CD8-positive, alpha-beta memory T cell (primary cell): Measurements from ENCODE around the gene CCL17. TPM values are rescaled to one million over a fixed set of nuclear protein-coding genes. Genes with fewer than 3 reads are reported as not detected.

Experiments
- CTCF ChIA-PET: fragments of 350-600 bp; sonication (Branson Sonifier 250); formaldehyde crosslinking; loops from one replicate; lab custom pipeline; 2021; ENCODE audit warnings: antibody characterized with exemption; lab: Charles Lee
- POLR2A ChIA-PET: fragments of 350-600 bp; sonication (Branson Sonifier 250); formaldehyde crosslinking; loops from one replicate; lab custom pipeline; 2021; ENCODE audit warnings: antibody characterized with exemption; lab: Charles Lee
- DNase-seq, 5 donors: peaks; one replicate each; pipeline versions ENCODE4 v3.0.0 to v3.0.0-alpha.2; 2020 to 2022; ENCODE audit warnings: mixed read lengths in 1 of 5
- H3K27ac ChIP-seq: one replicate; pipeline ENCODE4 v1.7.0; 2013; ENCODE audit warnings: low read depth, mild to moderate bottlenecking, low read length, moderate library complexity
- H3K27me3 ChIP-seq: 2 replicates; pipeline ENCODE4 v1.7.0; 2013; ENCODE audit warnings: low read length, mild to moderate bottlenecking; ENCODE audit not compliant: insufficient read depth, poor library complexity, severe bottlenecking
- H3K36me3 ChIP-seq: 2 replicates; pipeline ENCODE4 v1.7.0; 2013; ENCODE audit warnings: mild to moderate bottlenecking, low read length, moderate library complexity; ENCODE audit not compliant: insufficient read depth
- H3K4me1 ChIP-seq: 2 replicates; pipeline ENCODE4 v1.7.0; 2013; ENCODE audit warnings: mild to moderate bottlenecking, low read length, moderate library complexity; ENCODE audit not compliant: insufficient read depth
- H3K4me3 ChIP-seq: 2 replicates; pipeline ENCODE4 v1.7.0; 2013; ENCODE audit warnings: mild to moderate bottlenecking, low read length
- H3K9me3 ChIP-seq: 2 replicates; pipeline ENCODE4 v1.7.0; 2013; ENCODE audit warnings: mild to moderate bottlenecking, low read length
- H3K27ac Mint-ChIP-seq, 8 donors: one replicate each; pipeline ENCODE4 v1.8.0; 2020 to 2021; ENCODE audit warnings: mixed read lengths in 8 of 8, mild to moderate bottlenecking in 6 of 8, inconsistent platforms in 3 of 8, moderate library complexity in 3 of 8
- H3K27me3 Mint-ChIP-seq, 2 donors: one replicate each; pipeline ENCODE4 v1.8.0; 2020 to 2021; ENCODE audit warnings: mixed read lengths in 2 of 2, mild to moderate bottlenecking in 1 of 2, moderate library complexity in 1 of 2
- H3K36me3 Mint-ChIP-seq, 3 donors: one replicate each; pipeline ENCODE4 v1.8.0; 2020 to 2021; ENCODE audit warnings: mixed read lengths in 3 of 3, inconsistent platforms in 1 of 3, mild to moderate bottlenecking in 1 of 3
- H3K4me1 Mint-ChIP-seq, 3 donors: one replicate each; pipeline ENCODE4 v1.8.0; 2020 to 2021; ENCODE audit warnings: mixed read lengths in 3 of 3, inconsistent platforms in 1 of 3, mild to moderate bottlenecking in 1 of 3
- H3K4me3 Mint-ChIP-seq, 7 donors: one replicate each; pipeline ENCODE4 v1.8.0; 2020 to 2021; ENCODE audit warnings: mixed read lengths in 7 of 7, mild to moderate bottlenecking in 6 of 7, moderate library complexity in 4 of 7, inconsistent platforms in 2 of 7
- H3K9me3 Mint-ChIP-seq, 5 donors: one replicate each; pipeline ENCODE4 v1.8.0; 2020 to 2022; ENCODE audit warnings: mixed read lengths in 5 of 5, mild to moderate bottlenecking in 3 of 5, moderate library complexity in 2 of 5, inconsistent platforms in 1 of 5
- polyA plus RNA-seq: library from polyadenylated mRNA; unstranded; fragments of 300-500 nt; fragmentation: Illumina TruSeq; gene quantifications from one replicate; pipeline ENCODE4 v1.2.3, GENCODE V29; 2021
- total RNA-seq, 2 experiments: library from RNA; stranded (reverse); gene quantifications; one replicate each; pipeline ENCODE4 v1.2.3, GENCODE V29; 2021

CCL17 gene
- total and polyA plus RNA-seq, 3 experiments from 2014 or later, result 18.6 to 18.9 TPM; not detected in 1

DNA sequence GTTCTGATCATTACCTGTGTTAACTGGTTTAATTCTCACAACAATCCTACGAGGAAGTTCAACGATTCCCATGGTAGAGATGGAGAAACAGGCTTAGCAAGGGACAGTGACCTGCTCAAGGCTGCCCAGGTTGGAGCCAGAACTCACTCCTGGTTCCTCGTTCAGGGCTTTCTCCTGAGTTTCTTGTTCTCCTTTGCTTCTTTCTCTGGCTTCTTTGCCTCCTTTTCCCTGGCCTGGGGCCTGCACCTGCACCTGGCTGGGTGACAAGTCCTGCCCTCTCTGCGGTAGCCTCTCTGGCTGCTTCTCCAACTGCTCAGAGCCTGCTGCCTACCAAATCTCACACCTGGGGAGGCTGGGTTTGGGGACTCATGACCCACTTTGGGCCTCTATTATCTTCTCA is 43.2 kb upstream of the CCL17 start:
- H3K4me3 Mint-ChIP-seq, result no peak overlapping the region
- ChIA-PET CTCF (interaction anchor here (0.9 kb wide), 1 partner anchor 10 kb away, joined by 3 read pairs; no protein-coding TSS in a partner anchor), POLR2A (no interaction called here)
- no peaks in the 10 kb centered on the region for H3K4me1 ChIP-seq
- H3K9me3 Mint-ChIP-seq, result no peaks in the 10 kb centered on the region
- no peaks in the 10 kb centered on the region for H3K4me1 Mint-ChIP-seq
- no peak for DNase-seq
- H3K27ac Mint-ChIP-seq, result peak overlapping the region in 1 of 8 donors; percentile 3
- no peak overlapping the region for H3K27ac ChIP-seq
- H3K36me3 Mint-ChIP-seq, result peaks cover 0 to 2% (median 0%) of the 10 kb centered on the region in 3 donors
- H3K27me3 ChIP-seq, result no peaks in the 10 kb centered on the region
- no peaks in the 10 kb centered on the region for H3K9me3 ChIP-seq
- H3K27me3 Mint-ChIP-seq, result peaks cover 2 to 13% of the 10 kb centered on the region in 2 donors
- H3K4me3 ChIP-seq, result no peak overlapping the region
- no peaks in the 10 kb centered on the region for H3K36me3 ChIP-seq

DNA sequence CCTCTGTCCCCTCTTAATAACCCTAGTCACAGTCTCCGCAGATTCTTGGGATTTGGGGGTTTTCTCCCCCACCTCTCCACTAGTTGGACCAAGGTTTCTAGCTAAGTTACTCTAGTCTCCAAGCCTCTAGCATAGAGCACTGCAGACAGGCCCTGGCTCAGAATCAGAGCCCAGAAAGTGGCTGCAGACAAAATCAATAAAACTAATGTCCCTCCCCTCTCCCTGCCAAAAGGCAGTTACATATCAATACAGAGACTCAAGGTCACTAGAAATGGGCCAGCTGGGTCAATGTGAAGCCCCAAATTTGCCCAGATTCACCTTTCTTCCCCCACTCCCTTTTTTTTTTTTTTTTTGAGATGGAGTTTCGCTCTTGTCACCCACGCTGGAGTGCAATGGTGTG is 40.4 kb upstream of the CCL17 start:
- ChIA-PET CTCF (no interaction called here), POLR2A (no interaction called here)
- H3K4me3 ChIP-seq, result no peak overlapping the region
- no peaks in the 10 kb centered on the region for H3K4me1 ChIP-seq
- peaks cover 0 to 2% (median 0%) of the 10 kb centered on the region in 3 donors for H3K36me3 Mint-ChIP-seq
- peaks cover 5 to 29% of the 10 kb centered on the region in 2 donors for H3K27me3 Mint-ChIP-seq
- no peaks in the 10 kb centered on the region for H3K9me3 Mint-ChIP-seq
- H3K4me3 Mint-ChIP-seq, result no peak overlapping the region
- no peak overlapping the region for H3K27ac ChIP-seq
- no peaks in the 10 kb centered on the region for H3K27me3 ChIP-seq
- H3K27ac Mint-ChIP-seq, result no peak overlapping the region
- H3K4me1 Mint-ChIP-seq, result no peaks in the 10 kb centered on the region
- H3K36me3 ChIP-seq, result no peaks in the 10 kb centered on the region
- H3K9me3 ChIP-seq, result no peaks in the 10 kb centered on the region
- no peak for DNase-seq

DNA sequence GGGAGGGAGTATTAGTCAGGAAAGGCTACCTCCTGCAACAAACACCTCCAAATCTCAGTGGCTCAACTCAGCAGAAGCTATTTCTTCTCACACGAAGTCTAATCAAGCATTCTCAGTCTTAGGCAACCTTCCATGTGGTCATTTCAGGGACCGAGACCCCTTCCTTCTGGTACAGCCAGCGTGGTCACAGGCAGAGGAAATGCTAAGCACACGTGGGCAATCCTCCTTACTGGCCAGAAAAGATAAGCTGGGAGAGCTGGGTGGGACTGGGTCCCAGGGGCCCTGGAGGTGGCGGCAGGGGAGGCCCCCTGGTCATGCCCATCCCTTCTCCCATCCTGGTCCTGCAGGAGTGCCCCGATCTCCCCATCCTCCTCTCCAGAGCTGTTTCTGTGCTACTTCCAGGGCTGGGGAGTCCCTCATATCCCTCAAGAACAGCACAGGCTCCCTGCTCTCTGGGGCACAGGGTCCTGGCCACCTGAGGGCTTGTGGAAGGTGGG is 38.0 kb upstream of the CCL17 start:
- H3K4me1 Mint-ChIP-seq, result no peaks in the 10 kb centered on the region
- H3K27ac ChIP-seq, result no peak overlapping the region
- POLR2A ChIA-PET, result no interaction called here
- no peaks in the 10 kb centered on the region for H3K4me1 ChIP-seq
- H3K4me3 Mint-ChIP-seq, result no peak overlapping the region
- no peaks in the 10 kb centered on the region for H3K9me3 ChIP-seq
- H3K9me3 Mint-ChIP-seq, result no peaks in the 10 kb centered on the region
- H3K36me3 ChIP-seq, result no peaks in the 10 kb centered on the region
- no peak overlapping the region for H3K4me3 ChIP-seq
- no peak for DNase-seq
- peaks cover 7 to 32% of the 10 kb centered on the region in 2 donors for H3K27me3 Mint-ChIP-seq
- CTCF ChIA-PET, result no interaction called here
- no peaks in the 10 kb centered on the region for H3K27me3 ChIP-seq
- no peak overlapping the region for H3K27ac Mint-ChIP-seq
- H3K36me3 Mint-ChIP-seq, result peaks cover 0 to 2% (median 0%) of the 10 kb centered on the region in 3 donors

DNA sequence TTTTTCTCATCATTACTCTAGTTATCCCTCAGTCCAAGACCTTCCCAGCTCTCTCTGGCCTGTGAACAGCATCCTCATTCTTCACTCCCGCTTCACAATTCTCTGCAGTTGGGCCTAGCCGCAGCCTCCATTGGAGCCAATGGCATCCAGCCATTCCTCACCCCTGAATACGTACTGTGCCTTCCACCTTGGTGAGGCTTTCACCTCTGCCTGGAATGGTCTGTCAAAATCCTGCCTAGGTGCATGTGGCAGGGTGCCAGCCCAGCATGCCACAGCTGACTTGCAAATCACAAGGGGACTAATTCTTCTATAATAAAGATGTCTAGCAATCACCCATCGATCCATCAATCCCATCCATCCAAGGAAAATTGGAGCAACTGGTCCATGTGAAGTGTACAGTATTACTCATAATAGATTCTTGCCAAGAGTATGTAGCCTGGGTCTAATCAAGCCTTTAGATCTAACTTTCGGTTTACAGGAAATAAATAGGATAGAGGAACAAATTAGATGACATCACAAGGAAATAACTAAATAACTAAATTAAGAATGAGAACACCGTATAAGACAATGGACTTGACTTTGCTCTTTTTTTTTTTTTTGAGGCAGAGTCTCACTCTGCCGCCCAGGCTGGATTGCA is 37.3 kb upstream of the CCL17 start:
- peaks cover 0 to 2% (median 0%) of the 10 kb centered on the region in 3 donors for H3K36me3 Mint-ChIP-seq
- no peak overlapping the region for H3K27ac ChIP-seq
- H3K36me3 ChIP-seq, result no peaks in the 10 kb centered on the region
- ChIA-PET POLR2A (interaction anchor here (0.7 kb wide), 1 partner anchor 158 kb away, joined by 3 read pairs; no protein-coding TSS in a partner anchor), CTCF (no interaction called here)
- no peak overlapping the region for H3K27ac Mint-ChIP-seq
- H3K27me3 ChIP-seq, result no peaks in the 10 kb centered on the region
- no peaks in the 10 kb centered on the region for H3K4me1 ChIP-seq
- peaks cover 9 to 32% of the 10 kb centered on the region in 2 donors for H3K27me3 Mint-ChIP-seq
- no peaks in the 10 kb centered on the region for H3K9me3 ChIP-seq
- DNase-seq, result no peak
- H3K4me3 ChIP-seq, result no peak overlapping the region
- H3K4me1 Mint-ChIP-seq, result no peaks in the 10 kb centered on the region
- H3K9me3 Mint-ChIP-seq, result no peaks in the 10 kb centered on the region
- H3K4me3 Mint-ChIP-seq, result no peak overlapping the region

DNA sequence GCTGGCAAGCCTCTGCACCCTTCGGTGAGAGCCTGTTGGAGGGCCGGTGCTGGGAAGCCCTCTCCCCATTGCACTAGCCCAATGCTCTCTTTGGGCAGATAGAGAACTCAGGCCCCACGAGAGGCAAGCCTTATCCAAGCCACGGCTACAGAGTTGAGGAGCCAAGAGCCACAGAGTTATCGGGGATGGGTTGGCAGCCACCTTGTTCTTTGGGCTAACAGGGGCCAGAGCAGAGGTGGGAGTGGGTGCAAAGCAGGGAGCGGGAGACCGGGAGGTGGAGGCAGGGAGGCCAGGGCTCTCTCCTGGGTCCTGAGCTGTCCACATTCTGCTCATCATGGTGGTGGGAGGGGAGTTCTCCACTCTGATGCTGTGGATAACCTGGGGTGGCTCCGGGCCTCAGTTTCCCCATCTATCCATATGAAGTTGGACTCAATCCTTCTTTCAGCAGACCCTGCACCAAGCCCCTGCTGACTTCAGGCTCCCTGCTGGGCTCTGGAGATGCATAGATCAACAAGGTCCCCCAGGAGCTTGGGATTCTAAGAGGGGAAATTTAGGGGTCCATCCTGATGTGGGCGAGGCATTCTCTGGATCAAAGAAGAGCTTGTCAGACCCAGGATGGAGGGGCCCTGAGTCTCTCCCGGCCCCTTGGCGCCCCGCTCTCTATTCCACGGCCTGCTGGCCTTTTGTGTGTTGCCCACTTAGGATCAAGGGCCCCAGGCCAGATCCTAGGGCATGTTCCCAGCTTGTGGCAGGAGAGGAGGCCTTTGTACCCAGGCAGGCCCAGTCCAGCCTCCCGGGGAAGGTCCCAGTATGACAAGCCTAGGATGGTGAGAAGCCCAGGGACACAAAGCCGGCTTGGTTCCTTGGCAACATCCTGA is 32.8 kb upstream of the CCL17 start:
- no peaks in the 10 kb centered on the region for H3K36me3 ChIP-seq
- Mint-ChIP-seq H3K36me3 (no peaks in the 10 kb centered on the region), H3K9me3 (no peaks in the 10 kb centered on the region), H3K27me3 (peaks cover 10 to 19% of the 10 kb centered on the region in 2 donors), H3K27ac (no peak overlapping the region), H3K4me1 (no peaks in the 10 kb centered on the region), H3K4me3 (no peak overlapping the region)
- CTCF ChIA-PET, result no interaction called here
- no peak overlapping the region for H3K4me3 ChIP-seq
- no peak overlapping the region for H3K27ac ChIP-seq
- H3K27me3 ChIP-seq, result no peaks in the 10 kb centered on the region
- no peaks in the 10 kb centered on the region for H3K9me3 ChIP-seq
- H3K4me1 ChIP-seq, result no peaks in the 10 kb centered on the region
- no peak for DNase-seq
- POLR2A ChIA-PET, result no interaction called here

DNA sequence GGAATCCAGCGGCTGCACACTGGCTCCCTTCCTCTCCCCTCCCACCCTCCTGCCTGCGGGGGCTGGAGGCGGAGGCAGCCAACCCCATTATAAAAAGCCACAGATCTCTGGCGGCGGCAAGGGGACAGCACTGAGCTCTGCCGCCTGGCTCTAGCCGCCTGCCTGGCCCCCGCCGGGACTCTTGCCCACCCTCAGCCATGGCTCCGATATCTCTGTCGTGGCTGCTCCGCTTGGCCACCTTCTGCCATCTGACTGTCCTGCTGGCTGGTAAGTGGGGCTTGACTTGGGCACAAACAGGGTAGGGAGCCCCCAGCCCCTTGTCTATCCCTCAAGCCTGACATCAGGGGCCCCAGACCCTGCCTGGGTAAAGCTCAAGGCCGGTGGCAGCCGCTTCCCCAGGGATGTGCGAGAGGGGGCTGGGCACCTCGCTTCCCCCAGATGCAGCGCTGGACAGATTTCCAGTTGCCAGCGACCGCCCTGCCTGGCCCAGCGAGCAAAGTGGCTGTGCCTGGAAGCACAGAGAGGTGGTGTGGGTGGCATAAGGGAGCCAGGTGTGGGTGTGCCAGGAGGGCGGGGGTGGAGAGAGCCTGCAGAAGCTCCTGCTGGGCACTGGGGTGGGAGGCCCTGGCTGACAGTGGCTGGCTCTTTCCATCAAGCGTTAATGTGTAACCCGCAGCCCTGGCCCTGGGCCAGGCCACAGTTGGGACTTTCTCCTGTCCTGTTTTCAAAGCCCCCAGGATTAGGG is 32.0 kb upstream of the CCL17 start, which contains the start of gene CX3CL1:
Gene CX3CL1, plus strand, starts transcription at position 119 of the 745 bp plus-strand sequence. Its CDS starts 79 bp downstream, at position 198.
- no peak within 1 kb of the TSS for H3K4me3 Mint-ChIP-seq
- no peaks in the 10 kb centered on the region for H3K9me3 Mint-ChIP-seq
- no peaks in the 10 kb centered on the region for H3K4me1 ChIP-seq
- H3K36me3 Mint-ChIP-seq, result no peaks in the 10 kb centered on the region
- no peaks in the 10 kb centered on the region for H3K27me3 ChIP-seq
- H3K27ac Mint-ChIP-seq, result no peak within 1 kb of the TSS
- no peak within 1 kb of the TSS for H3K4me3 ChIP-seq
- peaks cover 0 to 4% (median 0%) of the 10 kb centered on the region in 3 donors for H3K4me1 Mint-ChIP-seq
- DNase-seq, result no peak
- H3K27ac ChIP-seq, result no peak within 1 kb of the TSS
- POLR2A ChIA-PET, result no interaction called here
- CTCF ChIA-PET, result no interaction called here
- H3K27me3 Mint-ChIP-seq, result peaks cover 7 to 11% of the 10 kb centered on the region in 2 donors
- no peaks in the 10 kb centered on the region for H3K36me3 ChIP-seq
- no peaks in the 10 kb centered on the region for H3K9me3 ChIP-seq

DNA sequence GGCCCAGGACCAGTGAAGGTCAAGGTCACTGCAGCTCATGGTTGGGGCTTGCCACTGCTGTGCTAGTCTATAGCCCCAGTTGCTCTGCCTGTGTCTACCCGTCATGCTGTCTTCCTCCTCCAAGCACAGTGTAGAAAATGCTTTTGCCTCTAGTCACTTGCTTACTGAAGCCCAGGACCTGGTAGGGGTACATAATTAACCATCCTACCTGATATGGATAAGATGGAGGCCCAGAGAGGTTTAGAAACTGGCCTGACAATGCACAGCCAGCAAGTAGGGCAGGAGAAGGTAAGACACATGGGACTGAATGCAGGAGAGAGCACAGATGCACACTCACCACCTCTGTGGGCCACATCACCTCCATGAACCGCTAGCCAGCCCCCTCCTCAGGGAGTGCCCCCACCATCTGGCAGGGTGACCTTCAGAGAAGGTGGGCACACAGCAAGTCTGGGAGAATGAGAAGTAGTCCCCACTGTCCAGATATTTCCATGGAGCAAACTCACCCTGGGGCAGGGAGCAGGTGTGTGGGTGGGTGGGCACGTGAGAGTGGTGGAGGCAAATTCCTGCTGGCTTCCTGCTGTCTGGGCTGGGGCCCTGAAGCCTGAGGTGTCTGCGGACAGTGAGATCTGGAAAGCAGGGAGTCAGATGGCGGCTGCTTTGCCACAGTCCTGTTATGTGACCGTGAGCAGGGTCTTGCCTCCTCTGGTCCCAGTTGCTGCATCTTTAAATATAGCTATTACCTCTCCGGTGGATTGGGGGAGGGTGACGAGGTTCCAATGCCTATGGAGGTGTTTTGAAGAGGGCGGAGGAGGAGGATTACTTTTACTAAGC is 31.2 kb upstream of the CCL17 start:
- H3K4me3 ChIP-seq, result no peak overlapping the region
- CTCF ChIA-PET, result no interaction called here

More for the DNA sequence above, 31.2 kb upstream of the CCL17 start:
- H3K27ac ChIP-seq, result no peak overlapping the region
- Mint-ChIP-seq H3K27ac (no peak overlapping the region), H3K4me3 (no peak overlapping the region), H3K27me3 (peaks cover 7% of the 10 kb centered on the region in 2 donors), H3K4me1 (peaks cover 0 to 9% (median 0%) of the 10 kb centered on the region in 3 donors), H3K9me3 (no peaks in the 10 kb centered on the region), H3K36me3 (no peaks in the 10 kb centered on the region)
- H3K36me3 ChIP-seq, result no peaks in the 10 kb centered on the region
- POLR2A ChIA-PET, result no interaction called here
- H3K4me1 ChIP-seq, result no peaks in the 10 kb centered on the region
- no peaks in the 10 kb centered on the region for H3K9me3 ChIP-seq
- H3K27me3 ChIP-seq, result no peaks in the 10 kb centered on the region
- DNase-seq, result no peak
